ENCODE measurements around the gene CROCC.
A peak's percentile ranks its signal among the peaks of the same experiment; 100 is the strongest.
"Not testable (repeated sequence)": the region's sequence is repeated elsewhere in the genome, so short reads cannot be mapped to it uniquely, and the experiment has no call there.

Gene CROCC

GRCh38 chr1:16896316-16897055, 25.2 kb upstream of the CROCC start:
- peak; percentile 29 to 38 for DNase-seq

- DNase-seq, result not testable (repeated sequence)
Observed at GRCh38 chr1:16897653-16898052, 24.1 kb upstream of the CROCC start.

DNA sequence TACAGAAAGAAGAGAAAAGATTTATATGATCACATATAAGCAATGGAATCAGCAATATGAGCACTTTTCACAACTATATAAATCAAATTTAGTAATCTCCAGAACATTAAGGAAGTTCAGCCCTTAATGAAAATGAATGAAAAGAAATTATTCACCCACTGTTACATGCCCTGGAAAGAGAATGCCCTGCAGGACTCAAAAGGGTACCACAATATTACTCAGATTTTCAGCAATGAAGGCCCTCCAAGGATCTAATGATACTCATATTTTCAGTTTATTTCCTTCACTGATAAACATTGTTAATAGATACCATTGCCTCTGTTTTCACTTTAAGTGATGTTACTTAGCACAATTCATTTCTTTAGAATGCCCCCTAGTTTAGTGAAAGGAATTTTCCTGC, 23.4 kb upstream of the CROCC start:
- DNase-seq, result not testable (repeated sequence)

- DNase-seq, result not testable (repeated sequence)
Observed at GRCh38 chr1:16899020-16899419, 22.7 kb upstream of the CROCC start.

GRCh38 chr1:16900751-16901150, 21.0 kb upstream of the CROCC start:
- peak; percentile 61 for DNase-seq

DNA sequence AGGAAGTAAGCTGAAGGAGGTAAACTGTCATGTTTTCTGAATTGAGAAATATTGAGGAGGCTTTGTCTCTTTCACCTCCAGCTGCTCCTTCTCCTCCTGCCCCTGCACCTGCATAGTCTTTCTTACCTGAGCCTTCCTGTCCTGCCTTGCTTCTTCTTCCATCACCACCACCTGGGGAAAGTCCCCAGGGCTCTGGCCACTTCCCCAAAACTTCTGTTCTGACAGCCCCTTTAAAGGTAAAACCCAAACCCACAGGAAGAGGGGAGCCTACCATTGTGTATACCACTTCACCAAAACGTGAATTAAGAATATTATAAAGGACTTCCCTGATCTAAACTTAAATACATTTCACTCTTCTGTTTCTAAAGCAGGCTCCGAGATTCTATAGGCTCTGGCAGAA, 20.4 kb upstream of the CROCC start:
- not testable (repeated sequence) for DNase-seq

DNA sequence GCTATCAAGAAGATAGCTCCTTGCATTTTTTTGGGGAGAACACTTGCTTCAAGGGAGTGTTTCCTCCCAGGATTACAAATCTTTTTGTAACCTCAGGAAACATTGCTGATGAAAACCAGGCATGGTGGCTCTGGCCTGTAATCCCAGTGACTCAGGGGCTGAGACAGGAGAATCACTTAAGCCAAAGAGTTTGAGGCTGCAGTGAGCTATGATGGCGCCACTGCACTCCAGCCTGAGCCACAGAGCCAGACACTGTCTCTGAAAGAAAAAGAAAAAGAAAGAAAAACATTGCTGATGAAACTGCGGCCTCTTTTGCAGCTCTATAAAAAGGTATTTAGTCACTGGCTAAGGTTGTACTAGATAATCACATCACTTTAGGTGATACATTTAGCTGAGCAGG, 18.7 kb upstream of the CROCC start:
- DNase-seq, result no peak

DNA sequence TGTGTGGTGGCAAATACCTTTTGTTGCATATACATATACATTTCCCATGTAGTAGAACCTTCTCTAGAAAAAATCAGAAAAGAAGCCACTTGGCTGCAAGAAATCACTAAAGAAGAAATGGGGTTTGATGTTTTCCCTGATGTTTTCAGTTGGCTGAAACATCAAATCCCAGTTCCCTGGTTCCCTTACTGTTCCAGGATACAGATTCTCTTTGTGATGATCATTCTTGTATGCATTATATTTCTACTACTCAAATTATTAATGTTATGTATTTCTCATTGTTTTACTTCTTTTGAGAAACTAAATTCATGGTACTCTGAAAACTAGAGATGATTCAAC, 18.3 kb upstream of the CROCC start:
- DNase-seq, result no peak

GRCh38 chr1:16904560-16905109, 17.1 kb upstream of the CROCC start:
- DNase-seq, result peak; percentile 99

DNA sequence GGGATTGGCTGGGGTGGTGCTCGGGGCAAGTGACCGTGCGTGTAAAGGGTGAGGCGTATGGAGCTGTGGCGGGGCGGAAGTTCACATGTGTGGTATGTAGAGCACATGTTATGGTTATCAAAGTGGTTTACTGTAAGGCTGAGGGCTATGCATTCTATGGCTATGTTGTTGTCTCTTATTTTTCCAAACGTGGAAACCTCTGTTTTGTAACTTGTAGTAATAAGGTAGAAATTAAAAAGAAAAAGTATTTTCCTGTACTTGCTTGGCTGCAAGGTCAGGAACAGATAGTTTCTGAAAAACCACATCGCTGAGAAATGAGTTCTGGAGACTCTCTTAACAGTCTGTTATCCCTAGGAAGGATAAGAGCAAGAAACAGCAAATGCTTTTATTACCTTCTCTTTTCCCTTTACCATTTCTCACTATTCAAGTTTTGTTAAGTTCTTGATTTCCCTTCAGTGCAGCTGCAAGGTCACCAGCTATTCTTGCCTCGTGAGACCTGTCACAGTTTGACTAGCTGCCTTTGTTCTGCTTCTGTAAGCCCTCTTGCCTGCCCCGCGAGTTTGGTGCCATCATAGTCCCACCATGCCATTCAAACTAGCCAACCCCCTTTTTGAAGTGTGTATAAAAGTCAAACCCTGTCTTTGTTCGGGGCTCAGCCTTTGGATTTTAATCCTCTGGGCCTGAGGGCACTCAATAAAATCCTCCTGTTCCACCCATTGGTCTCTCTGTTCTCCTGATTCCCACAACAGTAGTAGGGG, 16.4 kb upstream of the CROCC start:
- DNase-seq, result peak; percentile 97 to 99

- no peak for DNase-seq
Observed at GRCh38 chr1:16905868-16906702, 15.6 kb upstream of the CROCC start.

- no peak for DNase-seq
Observed at GRCh38 chr1:16906873-16907272, 14.9 kb upstream of the CROCC start.

DNA sequence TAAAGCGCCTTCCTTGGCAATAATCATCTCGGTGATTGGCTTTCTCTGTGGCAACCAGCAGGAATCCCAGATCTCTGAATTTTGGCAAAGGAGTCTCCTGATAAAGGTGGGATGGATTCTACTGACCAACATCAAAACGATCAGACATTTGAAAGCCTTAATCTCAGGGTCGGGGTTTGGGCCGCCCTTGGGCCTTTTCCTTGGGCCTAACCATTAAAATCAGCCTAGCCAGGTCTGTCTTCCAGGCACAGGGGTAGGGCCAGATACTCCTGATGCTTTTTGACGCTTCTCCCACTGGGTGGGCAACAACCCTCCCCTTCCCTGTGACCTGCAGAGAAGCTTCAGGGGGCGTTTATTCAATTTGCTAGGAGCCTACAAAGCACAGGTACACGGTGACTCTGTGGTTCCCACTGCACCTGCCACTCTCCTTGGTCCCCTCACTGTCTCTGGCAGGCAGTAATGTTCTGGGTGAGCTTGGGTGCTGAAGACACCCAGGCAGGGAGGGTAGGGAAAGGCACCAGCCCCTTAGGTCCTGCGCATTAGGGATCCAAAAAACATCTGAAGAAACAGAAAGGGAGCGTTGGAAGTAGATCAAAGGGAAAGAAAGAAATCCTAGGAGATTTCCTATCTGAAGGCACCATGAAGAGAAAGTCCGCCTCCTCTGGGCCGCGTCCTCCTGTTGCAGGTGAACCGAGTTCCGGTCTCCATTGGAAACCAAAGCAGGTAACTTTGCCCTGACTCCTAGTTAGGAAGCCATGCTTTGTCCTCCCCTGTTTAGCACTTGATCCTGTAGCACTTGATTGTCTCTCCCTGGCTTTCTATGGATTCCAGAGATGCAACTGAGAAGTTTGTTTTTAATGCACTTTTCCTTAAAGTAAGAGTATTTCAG, 13.6 kb upstream of the CROCC start:
- DNase-seq, result no peak

- DNase-seq, result peak; percentile 58 to 59
Observed at GRCh38 chr1:16911851-16912721, 9.6 kb upstream of the CROCC start.

- peak; percentile 25 to 31 for DNase-seq
Observed at GRCh38 chr1:16912742-16913141, 9.0 kb upstream of the CROCC start.

- DNase-seq, result no peak
Observed at GRCh38 chr1:16913181-16913832, 8.4 kb upstream of the CROCC start.

DNA sequence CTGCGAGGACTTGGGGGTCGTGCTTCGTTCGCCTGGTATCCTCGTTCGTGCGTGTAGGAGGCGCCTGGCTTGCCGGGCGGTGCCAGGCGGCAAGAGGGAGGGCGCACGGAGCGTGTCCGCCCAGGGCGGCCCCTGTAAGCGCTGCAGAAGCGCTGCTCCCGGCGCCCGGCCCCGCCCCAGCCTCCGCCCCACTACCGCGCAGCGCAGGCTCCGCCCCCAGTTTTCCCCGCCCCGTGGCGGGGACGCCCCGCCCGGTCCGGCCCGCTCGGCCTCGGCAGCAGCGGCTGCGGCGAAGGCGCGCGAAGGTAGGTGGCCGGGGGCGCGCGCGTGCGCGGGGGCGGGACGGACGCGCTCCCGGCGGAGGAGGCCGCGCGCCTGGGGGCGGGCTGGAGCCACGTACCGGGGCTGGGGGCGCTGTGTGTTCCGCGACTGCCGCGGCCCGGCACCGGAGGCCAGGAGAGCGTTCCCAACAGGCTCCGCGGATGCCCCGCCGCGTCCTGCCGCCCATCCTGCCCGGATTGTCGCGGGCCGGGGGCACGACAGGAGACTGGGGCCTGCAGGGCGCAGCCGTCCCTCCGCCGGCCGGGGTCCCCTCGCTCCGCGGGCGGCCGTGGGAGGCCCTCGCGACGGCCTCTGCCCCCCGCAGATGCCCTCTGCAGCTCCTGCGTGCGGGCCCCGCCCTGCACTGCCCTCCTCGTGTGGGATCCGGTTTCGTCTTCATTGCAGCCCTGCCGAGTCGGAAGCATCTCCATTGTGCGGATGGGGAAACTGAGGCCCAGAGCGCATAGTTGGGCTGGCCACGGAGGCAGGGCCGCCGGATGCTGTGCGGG, 7.7 kb upstream of the CROCC start:
- DNase-seq, result peak; percentile 95 to 97

DNA sequence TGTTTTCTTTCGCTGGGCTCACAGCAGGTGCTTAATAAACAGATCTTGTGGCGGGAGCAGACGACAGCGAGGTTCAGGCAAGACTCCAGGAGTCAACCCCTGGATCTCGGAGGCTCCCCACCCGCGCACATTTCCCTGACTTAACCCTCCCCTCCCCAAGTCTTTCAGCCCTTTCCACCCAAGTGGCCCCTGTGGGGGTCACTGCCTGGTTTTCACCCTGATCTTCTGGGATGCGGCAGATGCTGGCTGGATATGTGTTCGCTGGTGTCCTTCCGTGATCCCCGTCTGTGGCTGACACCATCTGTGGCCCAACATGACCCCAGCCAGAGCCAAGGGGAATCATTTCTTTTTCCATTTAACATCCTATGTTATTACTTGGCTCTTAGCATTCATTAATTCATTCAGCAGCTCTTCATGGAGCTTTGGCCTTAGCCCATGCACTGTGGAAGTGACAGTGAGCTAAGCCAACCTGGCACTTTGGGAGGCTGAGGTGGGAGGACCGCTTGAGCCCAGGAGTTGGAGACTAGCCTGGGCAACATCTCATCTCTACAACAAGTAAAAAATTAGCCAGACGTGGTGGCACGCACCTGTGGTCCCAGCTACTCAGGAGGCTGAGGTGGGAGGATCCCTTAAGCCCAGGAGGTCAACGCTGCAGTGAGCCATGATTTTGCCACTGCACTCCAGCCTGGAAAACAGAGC, 6.7 kb upstream of the CROCC start:
- peak in 1 of 2 experiments; percentile 10 for DNase-seq

DNA sequence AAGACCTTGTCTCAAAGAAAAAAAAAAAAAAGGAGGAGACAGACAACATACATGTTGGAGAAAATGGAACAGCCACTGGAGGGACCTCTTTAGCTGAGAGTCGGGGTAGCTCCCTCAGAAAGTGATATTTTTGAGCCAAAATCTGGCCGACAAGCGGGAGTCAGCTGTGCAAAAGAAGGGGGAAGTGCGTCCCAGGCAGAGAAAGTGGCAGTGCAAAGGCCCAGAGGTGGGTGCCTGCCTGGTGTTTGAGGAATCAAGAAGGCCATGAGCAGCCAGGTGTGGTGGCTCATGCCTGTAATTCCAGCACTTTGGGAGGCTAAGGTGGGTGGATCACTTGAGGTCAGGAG, 6.1 kb upstream of the CROCC start:
- peak; percentile 70 to 76 for DNase-seq

All from Kasumi-1 (cell line).